Gastrocnemius medialis (tissue), 4 donors: ENCODE results near the gene ATP10A.

Experiments used
- CTCF ChIP-seq, 5 experiments: fragments of 450-650 bp in 3 of 5; fragments of 200-600 bp in 2 of 5; sonication (generic) in 2 of 5; IDR thresholded peaks in 4 of 5; conservative IDR thresholded peaks in 1 of 5; 1 replicate in 4 of 5; 2 replicates in 1 of 5; pipeline ENCODE4 v1.5.1; 2016 to 2019; ENCODE audit warnings: antibody characterized with exemption in 5 of 5, mild to moderate bottlenecking in 3 of 5, moderate library complexity in 3 of 5
- POLR2A ChIP-seq, 2 donors: fragments of 450-650 bp; IDR thresholded peaks; one replicate each; pipeline ENCODE4 v1.6.1; 2017; ENCODE audit warnings: antibody characterized with exemption in 2 of 2, mild to moderate bottlenecking in 2 of 2, moderate library complexity in 2 of 2

- TF ChIP-seq POLR2A (IDR thresholded peaks at IDR 0.05), result no peak
- no peak for TF ChIP-seq CTCF (IDR thresholded peaks at IDR 0.05 in 4 of 5, conservative IDR thresholded peaks at IDR 0.05 in 1 of 5)
These were observed 94.9 kb downstream of the ATP10A start for GRCh38 chr15:25768271-25768670.
